Measurements from ENCODE around the gene BTBD9.

DNA sequence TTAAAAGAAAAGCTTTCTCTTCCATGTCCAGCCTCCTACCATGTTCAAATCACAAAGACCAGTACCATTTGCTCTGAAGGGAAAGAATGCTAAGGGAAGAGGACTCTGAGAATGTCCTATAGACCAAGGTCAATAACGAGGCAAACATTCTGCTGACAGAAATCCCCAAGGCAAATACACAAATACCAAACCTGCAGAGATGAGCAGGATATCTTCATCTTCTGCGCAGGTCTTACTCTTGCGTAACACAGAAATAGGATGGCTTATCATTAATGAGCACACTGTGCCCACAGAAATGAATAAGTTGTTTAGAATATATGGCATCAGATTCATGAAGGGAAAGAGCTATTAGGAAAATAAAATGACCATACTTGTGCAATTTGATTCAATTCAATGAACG, 137.3 kb downstream of the BTBD9 start:
- TF ChIP-seq, protein P1, sequence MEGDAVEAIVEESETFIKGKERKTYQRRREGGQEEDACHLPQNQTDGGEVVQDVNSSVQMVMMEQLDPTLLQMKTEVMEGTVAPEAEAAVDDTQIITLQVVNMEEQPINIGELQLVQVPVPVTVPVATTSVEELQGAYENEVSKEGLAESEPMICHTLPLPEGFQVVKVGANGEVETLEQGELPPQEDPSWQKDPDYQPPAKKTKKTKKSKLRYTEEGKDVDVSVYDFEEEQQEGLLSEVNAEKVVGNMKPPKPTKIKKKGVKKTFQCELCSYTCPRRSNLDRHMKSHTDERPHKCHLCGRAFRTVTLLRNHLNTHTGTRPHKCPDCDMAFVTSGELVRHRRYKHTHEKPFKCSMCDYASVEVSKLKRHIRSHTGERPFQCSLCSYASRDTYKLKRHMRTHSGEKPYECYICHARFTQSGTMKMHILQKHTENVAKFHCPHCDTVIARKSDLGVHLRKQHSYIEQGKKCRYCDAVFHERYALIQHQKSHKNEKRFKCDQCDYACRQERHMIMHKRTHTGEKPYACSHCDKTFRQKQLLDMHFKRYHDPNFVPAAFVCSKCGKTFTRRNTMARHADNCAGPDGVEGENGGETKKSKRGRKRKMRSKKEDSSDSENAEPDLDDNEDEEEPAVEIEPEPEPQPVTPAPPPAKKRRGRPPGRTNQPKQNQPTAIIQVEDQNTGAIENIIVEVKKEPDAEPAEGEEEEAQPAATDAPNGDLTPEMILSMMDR (IDR thresholded peaks at IDR 0.05 in 8 of 11, conservative IDR thresholded peaks at IDR 0.05 in 3 of 11): no peak
- no peak for TF ChIP-seq POLR2A (IDR thresholded peaks at IDR 0.05)
